ENCODE measurements around the gene ST14.
"Not testable (repeated sequence)": the region's sequence is repeated elsewhere in the genome, so short reads cannot be mapped to it uniquely, and the experiment has no call there.

Gene ST14

GRCh38 chr11:130163346-130164220 is 4.0 kb downstream of the ST14 start:
- peak in 1 of 58 donors; percentile 20 for DNase-seq

GRCh38 chr11:130164221-130164570 is 4.6 kb downstream of the ST14 start:
- no peak for DNase-seq

- no peak for DNase-seq
Measured at GRCh38 chr11:130165601-130166456, 6.2 kb downstream of the ST14 start.

- no peak for DNase-seq
Measured at GRCh38 chr11:130166457-130166784, 6.8 kb downstream of the ST14 start.

GRCh38 chr11:130167146-130167545 is 7.6 kb downstream of the ST14 start:
- no peak for DNase-seq

- no peak for DNase-seq
Measured at GRCh38 chr11:130168105-130168504, 8.5 kb downstream of the ST14 start.

- no peak for DNase-seq
Measured at GRCh38 chr11:130170345-130170744, 10.8 kb downstream of the ST14 start.

GRCh38 chr11:130171534-130171933 is 12.0 kb downstream of the ST14 start:
- no peak for DNase-seq

GRCh38 chr11:130172001-130172400 is 12.4 kb downstream of the ST14 start:
- DNase-seq, result not testable (repeated sequence)

- no peak for DNase-seq
Measured at GRCh38 chr11:130174642-130175041, 15.1 kb downstream of the ST14 start.

- no peak for DNase-seq
Measured at GRCh38 chr11:130175898-130176297, 16.3 kb downstream of the ST14 start.

GRCh38 chr11:130177782-130178181 is 18.2 kb downstream of the ST14 start:
- DNase-seq, result no peak

GRCh38 chr11:130178441-130179339 is 19.1 kb downstream of the ST14 start:
- no peak for DNase-seq

GRCh38 chr11:130179396-130180306 is 20.1 kb downstream of the ST14 start:
- DNase-seq, result no peak

GRCh38 chr11:130180491-130180890 is 20.9 kb downstream of the ST14 start:
- peak in 3 of 58 donors; percentile 3 to 10 (median 5) for DNase-seq

- no peak for DNase-seq
Measured at GRCh38 chr11:130180896-130181294, 21.3 kb downstream of the ST14 start.

- DNase-seq, result peak in 1 of 58 donors; percentile 7
Measured at GRCh38 chr11:130181295-130182272, 22.0 kb downstream of the ST14 start.

- peak in 4 of 58 donors; percentile 8 to 26 (median 18) for DNase-seq
Measured at GRCh38 chr11:130183878-130184610, 24.5 kb downstream of the ST14 start.
